Stimulated activated CD4-positive, alpha-beta T cell treated with anti-CD3 and anti-CD28 coated beads, Interleukin-12 subunit alpha, Interleukin-12 subunit beta, amount 100 ng/mL, for 48 hours (primary cell): ENCODE measurements around the gene GARIN5B.

Source experiments
- DNase-seq, 3 donors: peaks; one replicate each; pipeline ENCODE4 v3.0.0-alpha.2; 2020; ENCODE audit warnings: low read depth in 2 of 3, low spot score in 1 of 3

GARIN5B gene

GRCh38 chr19:55324662-55325061 lies 38.4 kb downstream of the GARIN5B start:
- DNase-seq = no peak

GRCh38 chr19:55322204-55322885 lies 40.7 kb downstream of the GARIN5B start:
- DNase-seq = no peak

- DNase-seq = no peak
These were observed 41.5 kb downstream of the GARIN5B start for GRCh38 chr19:55321466-55322137.

GRCh38 chr19:55320844-55321419 lies 42.1 kb downstream of the GARIN5B start:
- DNase-seq = no peak

- DNase-seq = no peak
These were observed 43.3 kb downstream of the GARIN5B start for GRCh38 chr19:55319785-55320184.

- no peak for DNase-seq
These were observed 46.4 kb downstream of the GARIN5B start for GRCh38 chr19:55316646-55317045.

GRCh38 chr19:55315956-55316525 lies 47.0 kb downstream of the GARIN5B start:
- no peak for DNase-seq

- no peak for DNase-seq
These were observed 48.7 kb downstream of the GARIN5B start for GRCh38 chr19:55314396-55314795.

GRCh38 chr19:55312621-55313512 lies 50.2 kb downstream of the GARIN5B start:
- no peak for DNase-seq

- no peak for DNase-seq
These were observed 51.3 kb downstream of the GARIN5B start for GRCh38 chr19:55311797-55312196.

GRCh38 chr19:55311397-55311796 lies 51.7 kb downstream of the GARIN5B start:
- no peak for DNase-seq

- no peak for DNase-seq
These were observed 52.6 kb downstream of the GARIN5B start for GRCh38 chr19:55310498-55310897.

GRCh38 chr19:55309448-55309847 lies 53.6 kb downstream of the GARIN5B start:
- no peak for DNase-seq

GRCh38 chr19:55308281-55308680 lies 54.8 kb downstream of the GARIN5B start:
- DNase-seq = no peak

GRCh38 chr19:55306712-55307111 lies 56.3 kb downstream of the GARIN5B start:
- no peak for DNase-seq

GRCh38 chr19:55305983-55306562 lies 57.0 kb downstream of the GARIN5B start:
- no peak for DNase-seq

- peak in 2 of 3 donors; percentile 33 to 46 for DNase-seq
These were observed 57.6 kb downstream of the GARIN5B start for GRCh38 chr19:55305491-55305890.

GRCh38 chr19:55304980-55305379 lies 58.1 kb downstream of the GARIN5B start:
- no peak for DNase-seq
